ENCODE data around the gene TCF7L2.

DNA sequence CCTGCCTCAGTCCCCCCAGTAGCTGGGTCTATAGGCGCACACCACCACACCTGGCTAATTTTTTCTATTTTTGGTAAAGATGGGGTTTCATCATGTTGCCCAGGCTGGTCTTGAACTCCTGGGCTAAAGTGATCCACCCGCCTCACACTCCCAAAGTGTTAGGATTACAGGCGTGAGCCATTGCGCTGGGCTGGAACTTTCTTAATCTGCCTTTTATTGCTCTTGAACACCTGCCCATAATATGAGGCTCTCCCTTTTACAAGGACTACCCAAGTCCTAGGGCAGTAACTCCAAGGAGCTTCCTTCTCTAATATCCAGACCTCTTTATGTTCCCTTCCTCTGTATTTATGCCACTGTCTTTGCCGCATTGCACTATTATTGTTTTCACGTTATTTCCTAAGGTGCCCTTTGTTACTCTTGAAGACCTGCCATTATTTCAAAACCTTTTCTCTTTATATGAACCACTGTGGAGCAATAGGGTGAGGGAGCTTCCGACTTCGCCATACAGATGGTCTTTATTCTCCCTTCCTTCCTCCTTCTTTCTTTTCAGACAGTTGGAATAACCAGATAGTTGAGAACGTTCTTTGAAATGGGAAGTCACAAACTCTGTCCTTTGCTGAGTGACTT, 36.3 kb upstream of the TCF7L2 start:
- no peak for TF ChIP-seq TAF1 (IDR thresholded peaks at IDR 0.05; ENCODE audit: borderline replicate concordance, low read depth, low read length)
- TF ChIP-seq POLR2A (IDR thresholded peaks at IDR 0.05; ENCODE audit: low read depth, low read length): no peak
- TF ChIP-seq POLR2AphosphoS5 (IDR thresholded peaks at IDR 0.05; ENCODE audit: low read depth, low read length): no peak

Data from GM12892 (cell line).